Measurements from ENCODE around the gene ESR1.

Gene ESR1

GRCh38 chr6:151900256-151900655 is 92.8 kb downstream of the ESR1 start:
- TF ChIP-seq CTCF (IDR thresholded peaks at IDR 0.05; ENCODE audit: low read depth, low read length), result no peak
- no peak for DNase-seq
- Histone ChIP-seq H3K9me3 (ENCODE audit: severe bottlenecking) (no peaks in the 10 kb centered on the region), H3K4me3 (ENCODE audit: low read depth, low read length) (no peak overlapping the region), H3K27ac (no peak overlapping the region), H3K27me3 (ENCODE audit: insufficient read depth, low read depth, severe bottlenecking) (no peaks in the 10 kb centered on the region), H3K36me3 (no peaks in the 10 kb centered on the region)

GRCh38 chr6:151901009-151901411 is 93.5 kb downstream of the ESR1 start:
- Histone ChIP-seq H3K9me3 (ENCODE audit: severe bottlenecking) (no peaks in the 10 kb centered on the region), H3K36me3 (no peaks in the 10 kb centered on the region), H3K4me3 (ENCODE audit: low read depth, low read length) (no peak overlapping the region), H3K27ac (no peak overlapping the region), H3K27me3 (ENCODE audit: insufficient read depth, low read depth, severe bottlenecking) (no peaks in the 10 kb centered on the region)
- no peak for TF ChIP-seq CTCF (IDR thresholded peaks at IDR 0.05; ENCODE audit: low read depth, low read length)
- no peak for DNase-seq

GRCh38 chr6:151904631-151905030 is 97.1 kb downstream of the ESR1 start:
- Histone ChIP-seq H3K36me3 (no peaks in the 10 kb centered on the region), H3K4me3 (ENCODE audit: low read depth, low read length) (no peak overlapping the region), H3K27ac (no peak overlapping the region), H3K9me3 (ENCODE audit: severe bottlenecking) (no peaks in the 10 kb centered on the region), H3K27me3 (ENCODE audit: insufficient read depth, low read depth, severe bottlenecking) (peaks cover 3% of the 10 kb centered on the region)
- DNase-seq, result no peak
- no peak for TF ChIP-seq CTCF (IDR thresholded peaks at IDR 0.05; ENCODE audit: low read depth, low read length)

GRCh38 chr6:151905072-151905471 is 97.6 kb downstream of the ESR1 start:
- Histone ChIP-seq H3K9me3 (ENCODE audit: severe bottlenecking) (no peaks in the 10 kb centered on the region), H3K4me3 (ENCODE audit: low read depth, low read length) (no peak overlapping the region), H3K36me3 (no peaks in the 10 kb centered on the region), H3K27me3 (ENCODE audit: insufficient read depth, low read depth, severe bottlenecking) (peaks cover 3% of the 10 kb centered on the region), H3K27ac (no peak overlapping the region)
- DNase-seq, result no peak
- TF ChIP-seq CTCF (IDR thresholded peaks at IDR 0.05; ENCODE audit: low read depth, low read length), result no peak

- DNase-seq, result no peak
Observed at GRCh38 chr6:151905854-151906253, 98.4 kb downstream of the ESR1 start.

More at GRCh38 chr6:151905854-151906253, 98.4 kb downstream of the ESR1 start:
- Histone ChIP-seq H3K27ac (no peak overlapping the region), H3K4me3 (ENCODE audit: low read depth, low read length) (no peak overlapping the region), H3K36me3 (no peaks in the 10 kb centered on the region), H3K9me3 (ENCODE audit: severe bottlenecking) (no peaks in the 10 kb centered on the region), H3K27me3 (ENCODE audit: insufficient read depth, low read depth, severe bottlenecking) (peaks cover 3% of the 10 kb centered on the region)
- TF ChIP-seq CTCF (IDR thresholded peaks at IDR 0.05; ENCODE audit: low read depth, low read length), result no peak

Data from WERI-Rb-1 (cell line).